Activated CD8-positive, alpha-beta memory T cell treated with anti-CD3 and anti-CD28 coated beads, Interleukin-2, amount 50 U/mL, for 24 hours (primary cell): ENCODE results near the gene KCNJ1.

Experiments used
- DNase-seq: peaks from one replicate; pipeline ENCODE4 v3.0.0-alpha.2; 2020; ENCODE audit errors: extremely low read depth

KCNJ1 gene

DNA sequence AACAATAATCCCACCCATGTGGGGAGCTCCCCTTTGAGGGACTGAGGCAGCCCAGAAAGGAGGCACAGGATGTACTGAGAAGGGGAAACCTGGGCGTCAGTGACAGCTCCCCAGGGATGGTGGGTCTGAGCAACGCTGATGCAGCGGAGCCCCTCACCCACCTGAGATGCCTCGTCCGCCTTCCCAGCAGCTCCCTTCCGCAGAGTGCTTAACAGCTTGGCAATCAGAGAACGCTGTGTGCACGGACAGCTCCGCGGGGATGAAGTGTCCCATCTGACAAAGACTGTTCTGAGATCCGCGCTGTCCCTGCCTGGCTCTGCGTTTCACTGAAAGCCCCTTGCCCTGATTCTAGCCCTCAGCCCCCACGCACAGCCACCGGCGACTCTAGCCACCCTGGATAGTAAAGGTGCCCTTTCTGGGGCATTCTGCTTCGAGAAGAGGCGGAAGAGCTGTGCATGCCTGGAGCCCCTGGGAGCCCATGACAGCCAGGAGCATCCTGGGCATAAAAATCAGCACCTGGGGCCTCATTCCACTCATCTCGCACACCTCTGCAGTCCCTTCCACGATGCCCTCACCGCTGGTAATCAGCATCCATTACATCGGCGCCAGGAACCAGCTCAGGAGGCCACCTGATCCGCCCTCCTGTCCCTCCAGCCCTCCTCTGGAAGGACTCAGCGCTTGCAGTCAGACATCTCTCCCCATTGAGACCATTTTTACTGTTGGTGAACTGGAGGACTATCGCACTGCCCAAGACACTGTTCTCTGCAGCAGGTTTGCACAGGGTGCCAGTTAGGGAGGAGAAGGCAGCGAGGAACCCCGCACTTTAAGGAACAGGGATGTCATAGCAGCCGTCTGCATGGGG is 34.8 kb upstream of the KCNJ1 start:
- no peak for DNase-seq

DNA sequence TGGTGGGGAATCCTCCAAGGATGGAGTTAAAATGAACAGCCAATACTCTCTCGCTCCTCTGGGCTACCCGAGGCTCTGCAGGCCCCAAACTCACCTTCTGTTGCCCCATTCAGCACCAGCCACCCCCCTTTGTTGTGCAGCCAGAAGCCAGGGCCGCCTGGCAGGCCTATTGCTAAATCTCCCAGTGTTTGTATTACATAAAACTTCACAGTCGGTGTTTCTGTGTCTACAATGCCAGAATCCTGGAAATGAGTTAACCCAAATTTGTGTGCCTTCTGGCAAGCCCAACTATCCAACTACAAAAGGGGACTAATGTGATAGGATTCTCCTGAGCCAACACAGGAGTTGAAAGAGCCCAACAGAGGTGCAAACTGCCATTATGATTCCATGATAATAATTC is 33.4 kb upstream of the KCNJ1 start:
- no peak for DNase-seq

- DNase-seq: no peak
Measured at GRCh38 chr11:128898580-128899344, 31.7 kb upstream of the KCNJ1 start.

DNA sequence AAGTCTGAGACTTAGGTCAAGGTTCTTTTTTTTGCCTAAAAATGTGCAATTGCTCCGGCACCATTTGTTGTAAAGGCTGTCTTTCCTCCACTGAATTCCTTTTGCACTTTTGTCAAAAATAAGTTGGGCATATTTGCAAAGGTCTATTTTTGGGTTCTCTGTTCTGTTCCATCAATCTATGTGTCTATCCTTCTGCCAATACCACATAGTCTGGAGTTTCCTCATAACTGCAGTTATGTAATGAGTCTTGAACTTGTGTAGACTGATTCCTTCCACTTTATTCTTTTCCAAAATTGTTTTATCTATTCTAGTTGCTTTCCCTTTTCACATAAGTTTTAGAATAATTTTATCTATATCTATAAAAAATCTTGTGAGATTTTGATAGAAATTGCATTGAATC is 30.7 kb upstream of the KCNJ1 start:
- no peak for DNase-seq

- no peak for DNase-seq
Measured at GRCh38 chr11:128896356-128896755, 29.3 kb upstream of the KCNJ1 start.

DNA sequence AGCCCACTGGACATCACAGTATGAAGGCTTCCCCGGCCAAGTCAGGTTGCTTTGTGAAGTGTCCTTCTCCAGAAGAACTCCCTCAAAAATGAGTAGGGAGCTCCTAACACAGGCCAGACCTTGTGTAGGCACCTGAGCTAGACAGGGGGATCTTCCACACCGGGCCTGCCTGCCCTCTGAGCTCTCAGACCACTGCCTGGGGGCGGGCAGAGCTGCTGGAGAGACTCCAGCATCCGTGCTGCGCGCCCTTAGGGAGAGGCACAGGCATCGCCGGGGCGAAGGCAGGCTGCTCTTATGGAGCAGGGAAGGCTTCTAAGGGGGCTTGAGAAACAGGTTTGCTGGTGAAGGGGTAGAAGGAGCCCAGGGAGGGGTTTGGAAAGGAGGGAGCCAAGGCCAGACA is 28.4 kb upstream of the KCNJ1 start:
- DNase-seq: no peak

DNA sequence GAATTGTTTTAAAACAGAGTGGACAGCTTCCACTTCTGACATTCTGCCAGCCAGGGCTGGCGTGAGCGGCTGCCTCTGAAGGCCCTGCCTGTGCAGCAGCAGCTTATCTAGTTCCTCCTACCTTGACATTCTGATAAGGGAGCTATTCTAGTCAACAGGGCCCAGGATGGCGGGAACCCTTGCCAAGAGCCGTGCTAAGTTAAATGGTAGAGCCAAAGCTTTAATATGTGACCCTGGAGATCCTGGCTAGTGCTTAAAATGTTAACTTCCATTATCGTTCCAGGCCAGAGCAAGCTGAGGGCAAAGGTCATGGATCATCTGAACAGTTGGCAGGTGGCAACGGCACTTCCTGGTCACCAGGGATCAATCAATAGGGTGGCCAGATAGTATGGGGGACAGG is 27.6 kb upstream of the KCNJ1 start:
- DNase-seq: no peak

GRCh38 chr11:128894286-128894681 is 27.2 kb upstream of the KCNJ1 start:
- no peak for DNase-seq

DNA sequence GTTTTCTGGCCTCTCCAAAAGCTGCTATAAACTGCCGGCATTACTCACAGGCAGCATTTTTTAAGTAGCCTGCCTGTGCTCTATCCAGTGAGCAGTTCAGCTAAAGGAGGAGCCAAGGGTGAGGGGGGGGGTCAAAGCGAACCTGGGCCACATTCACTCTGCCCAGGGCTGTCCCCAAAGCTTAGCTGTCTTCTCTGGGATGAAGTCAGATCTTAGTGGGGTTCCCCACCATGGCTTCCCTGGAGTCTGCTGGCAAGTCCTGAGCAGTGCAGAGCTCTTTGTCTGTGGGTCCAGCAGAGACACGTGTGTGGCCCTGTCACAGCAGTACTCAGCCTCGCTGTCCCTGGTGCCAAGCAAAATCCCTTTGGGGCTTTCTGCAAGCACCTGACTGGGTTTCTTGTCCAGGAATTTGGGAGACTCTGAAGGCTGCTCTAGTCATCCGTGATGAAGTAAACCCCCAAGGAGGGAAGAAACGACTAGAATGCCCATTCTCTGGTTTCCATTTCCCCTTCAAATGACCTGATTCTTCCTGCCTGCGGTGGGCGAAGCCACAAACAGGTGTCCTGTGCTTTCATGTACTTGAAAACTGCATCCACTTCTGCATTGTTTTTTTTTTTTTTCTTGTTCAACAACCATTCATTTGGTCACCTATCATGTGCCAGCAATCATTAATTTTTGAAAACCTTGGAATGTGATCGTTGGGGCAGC is 26.6 kb upstream of the KCNJ1 start:
- no peak for DNase-seq

DNA sequence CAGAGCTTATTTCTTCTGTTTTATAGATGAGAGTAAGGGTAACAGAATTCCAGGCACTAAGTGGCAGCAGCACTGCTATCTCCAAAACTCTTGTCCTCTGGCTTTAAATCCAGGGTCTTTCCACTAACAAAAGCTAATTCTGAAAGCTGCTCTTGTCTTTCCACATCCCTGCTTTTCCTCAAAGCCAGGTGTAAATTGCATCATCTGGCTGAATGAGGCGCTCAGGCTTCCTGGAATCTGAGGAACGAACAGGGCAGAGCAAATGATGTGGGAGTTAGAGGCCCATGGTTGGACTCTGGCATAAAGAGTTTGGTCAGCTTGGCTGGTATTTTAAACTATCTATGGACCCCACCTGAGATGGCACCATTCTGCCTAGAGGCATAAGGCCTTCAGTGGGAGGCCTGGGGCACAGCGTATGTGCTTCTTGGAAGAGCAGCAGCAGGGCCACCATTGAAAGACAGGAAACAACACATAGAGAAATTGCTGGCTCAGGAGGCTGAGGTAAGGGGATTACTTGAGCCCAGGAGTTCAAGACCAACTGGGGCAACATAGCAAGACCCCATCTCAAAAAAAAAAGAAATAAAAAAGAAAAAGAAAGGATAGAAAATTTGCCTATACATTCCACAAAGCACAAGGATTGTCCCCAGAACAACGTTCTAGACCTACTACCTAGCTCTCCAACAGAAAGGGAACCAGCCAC is 25.9 kb upstream of the KCNJ1 start:
- no peak for DNase-seq

DNA sequence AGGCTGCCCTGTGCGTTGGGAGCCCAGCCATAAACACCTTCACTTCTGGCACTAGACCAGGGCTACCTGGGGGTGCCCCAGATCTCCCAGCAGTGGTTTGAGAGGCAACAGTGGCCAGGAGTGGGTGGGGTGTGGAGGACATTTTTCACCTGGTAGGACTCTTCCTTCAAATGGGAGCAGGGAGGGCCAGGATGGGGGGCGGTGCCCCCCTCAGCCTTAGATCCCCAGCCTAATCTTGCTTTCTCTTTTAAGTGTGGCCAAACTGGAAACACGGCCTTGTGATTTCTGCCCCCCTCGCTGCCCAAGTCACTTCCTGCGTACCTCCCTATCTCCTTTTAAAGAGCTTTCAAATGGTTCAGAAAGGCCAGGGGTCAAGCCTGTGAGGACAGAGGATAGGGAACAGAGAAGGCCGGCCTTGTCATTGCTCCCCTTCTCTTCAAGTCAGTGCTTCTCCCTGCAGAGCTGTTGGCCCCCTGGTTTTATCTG is 24.9 kb upstream of the KCNJ1 start:
- no peak for DNase-seq

GRCh38 chr11:128890543-128891368 is 23.7 kb upstream of the KCNJ1 start, which contains the start of gene KCNJ5:
KCNJ5 (plus strand) TSS chr11:128891356; CDS start chr11:128911274, 19,918 bp downstream.
- no peak for DNase-seq

DNA sequence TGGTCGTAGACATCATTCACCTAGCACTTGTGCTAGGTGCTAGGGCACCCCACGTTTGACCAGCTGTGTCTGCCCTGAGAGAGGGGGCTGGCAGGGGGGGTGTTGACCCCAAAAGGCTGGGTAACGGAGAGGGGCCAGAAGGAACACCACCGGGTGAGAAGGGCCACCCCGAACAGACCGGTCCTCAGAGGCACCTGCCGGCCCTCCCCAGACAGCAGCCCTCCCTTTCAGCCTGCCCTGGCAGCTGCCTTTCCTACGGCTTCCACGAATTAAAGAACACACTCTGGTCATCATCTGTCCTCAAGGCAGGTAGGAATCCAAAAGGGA is 23.1 kb upstream of the KCNJ1 start:
- DNase-seq: no peak

DNA sequence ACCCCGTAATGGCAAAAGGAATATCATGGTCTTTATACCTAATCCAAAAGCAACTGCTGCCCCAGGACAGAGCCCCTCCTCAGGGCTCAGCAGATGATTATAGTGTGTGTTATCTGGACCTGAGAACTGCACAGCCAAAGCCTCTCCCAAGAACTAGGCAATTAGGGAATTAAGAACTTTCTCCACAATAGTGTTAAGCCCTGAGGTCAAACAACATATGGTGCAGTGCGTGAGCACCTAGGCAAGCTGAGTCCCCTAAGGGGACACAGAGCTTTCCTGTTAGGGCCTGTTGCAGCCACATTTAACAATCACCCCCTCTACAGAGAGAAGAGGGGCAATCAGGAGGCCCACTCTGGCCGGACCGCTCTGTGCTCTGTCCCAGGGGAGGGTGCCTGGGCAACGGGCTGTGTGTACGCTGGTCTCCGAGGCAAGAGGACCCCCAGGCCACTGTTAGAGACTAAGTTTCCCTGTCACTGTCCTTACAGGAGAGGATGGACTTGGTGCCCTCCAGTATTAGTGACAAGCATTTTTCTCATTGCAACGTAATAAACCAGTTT is 22.6 kb upstream of the KCNJ1 start:
- no peak for DNase-seq

GRCh38 chr11:128888034-128888985 is 21.2 kb upstream of the KCNJ1 start:
- no peak for DNase-seq

- no peak for DNase-seq
Measured at GRCh38 chr11:128886406-128887124, 19.5 kb upstream of the KCNJ1 start.

- DNase-seq: no peak
Measured at GRCh38 chr11:128884703-128885338, 17.7 kb upstream of the KCNJ1 start.

GRCh38 chr11:128884054-128884453 is 17.0 kb upstream of the KCNJ1 start:
- no peak for DNase-seq
